Ovary (tissue), 3 donors: ENCODE data around the gene SH3PXD2A.

ENCODE experiments used
- EP300 ChIP-seq: sonication (generic); formaldehyde crosslinking; IDR thresholded peaks from one replicate; pipeline ENCODE4 v1.6.1; 2017; ENCODE audit warnings: antibody characterized with exemption
- POLR2A ChIP-seq: fragments of 450-650 bp; IDR thresholded peaks from one replicate; pipeline ENCODE4 v1.6.1; 2017; ENCODE audit warnings: antibody characterized with exemption, mild to moderate bottlenecking, moderate library complexity
- TF ChIP-seq, protein P1 (sequence below), 3 donors: fragments of 450-650 bp in 2 of 3; fragments of 200-600 bp in 1 of 3; IDR thresholded peaks; one replicate each; pipeline versions ENCODE4 v1.5.1 to v1.8.0; 2016 to 2022; ENCODE audit warnings: antibody characterized with exemption in 3 of 3, mild to moderate bottlenecking in 1 of 3
- donor health status: DM: no; HTN: no; CAD: no.

GRCh38 chr10:103853428-103854264 lies 1.7 kb downstream of the SH3PXD2A start:
- TF ChIP-seq, protein P1, sequence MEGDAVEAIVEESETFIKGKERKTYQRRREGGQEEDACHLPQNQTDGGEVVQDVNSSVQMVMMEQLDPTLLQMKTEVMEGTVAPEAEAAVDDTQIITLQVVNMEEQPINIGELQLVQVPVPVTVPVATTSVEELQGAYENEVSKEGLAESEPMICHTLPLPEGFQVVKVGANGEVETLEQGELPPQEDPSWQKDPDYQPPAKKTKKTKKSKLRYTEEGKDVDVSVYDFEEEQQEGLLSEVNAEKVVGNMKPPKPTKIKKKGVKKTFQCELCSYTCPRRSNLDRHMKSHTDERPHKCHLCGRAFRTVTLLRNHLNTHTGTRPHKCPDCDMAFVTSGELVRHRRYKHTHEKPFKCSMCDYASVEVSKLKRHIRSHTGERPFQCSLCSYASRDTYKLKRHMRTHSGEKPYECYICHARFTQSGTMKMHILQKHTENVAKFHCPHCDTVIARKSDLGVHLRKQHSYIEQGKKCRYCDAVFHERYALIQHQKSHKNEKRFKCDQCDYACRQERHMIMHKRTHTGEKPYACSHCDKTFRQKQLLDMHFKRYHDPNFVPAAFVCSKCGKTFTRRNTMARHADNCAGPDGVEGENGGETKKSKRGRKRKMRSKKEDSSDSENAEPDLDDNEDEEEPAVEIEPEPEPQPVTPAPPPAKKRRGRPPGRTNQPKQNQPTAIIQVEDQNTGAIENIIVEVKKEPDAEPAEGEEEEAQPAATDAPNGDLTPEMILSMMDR (IDR thresholded peaks at IDR 0.05) = no peak
- TF ChIP-seq POLR2A (no peak), EP300 (no peak)
